Activated CD8-positive, alpha-beta memory T cell treated with anti-CD3 and anti-CD28 coated beads for 36 hours (primary cell): Measurements from ENCODE around the gene BRPF1. TPM values are rescaled to one million over a fixed set of nuclear protein-coding genes. Genes with fewer than 3 reads are reported as not detected.

ENCODE experiments used
- CTCF ChIA-PET: fragments of 350-600 bp; sonication (Branson Sonifier 250); formaldehyde crosslinking; loops from one replicate; lab custom pipeline; 2021; ENCODE audit warnings: antibody characterized with exemption; lab: Charles Lee
- POLR2A ChIA-PET: fragments of 350-600 bp; sonication (Branson Sonifier 250); formaldehyde crosslinking; loops from one replicate; lab custom pipeline; 2021; ENCODE audit warnings: antibody characterized with exemption; lab: Charles Lee
- total RNA-seq, 2 experiments: library from RNA; stranded (reverse); gene quantifications; one replicate each; pipeline ENCODE4 v1.2.3, GENCODE V29; 2021

BRPF1 gene
- total RNA-seq, 2 experiments from 2014 or later: 44.4 to 44.8 TPM

GRCh38 chr3:9700536-9700935 is 31.0 kb upstream of the BRPF1 start:
- ChIA-PET CTCF (interaction anchor here (0.7 to 0.8 kb wide), 2 partner anchors 12 to 741 kb away, joined by 3 read pairs; no protein-coding TSS in a partner anchor), POLR2A (interaction anchor here (0.7 kb wide), 1 partner anchor 30 kb away, joined by 4 read pairs; no protein-coding TSS in a partner anchor)

DNA sequence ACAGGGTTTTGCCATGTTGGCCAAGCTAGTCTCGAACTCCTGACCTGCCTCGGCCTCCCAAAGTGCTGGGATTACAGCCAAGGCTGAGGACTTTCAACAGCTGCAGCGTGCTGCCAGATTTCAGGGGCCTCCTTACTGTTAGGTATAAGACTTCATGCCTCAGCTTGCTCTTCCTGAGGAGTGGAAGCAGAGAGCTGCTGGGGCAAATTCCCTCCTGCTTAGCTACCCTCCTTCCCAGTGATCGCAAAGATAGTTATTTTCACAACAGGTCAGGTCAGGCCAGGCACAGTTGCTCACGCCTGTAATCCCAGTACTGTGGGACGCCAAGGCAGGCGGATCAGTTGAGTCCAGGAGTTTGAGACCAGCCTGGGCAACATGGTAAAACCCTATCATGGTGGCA is 30.5 kb upstream of the BRPF1 start:
- ChIA-PET CTCF (interaction anchor here (0.7 kb wide), 1 partner anchor 741 kb away, joined by 3 read pairs; no protein-coding TSS in a partner anchor), POLR2A (no interaction called here)

- ChIA-PET CTCF (no interaction called here), POLR2A (no interaction called here)
These were observed 29.8 kb upstream of the BRPF1 start for GRCh38 chr3:9701711-9702110.

- CTCF ChIA-PET: no interaction called here
- POLR2A ChIA-PET: interaction anchor here (0.6 kb wide), 2 partner anchors 38 to 187 kb away, joined by 3 to 13 read pairs; partner anchors contain the start of gene JAGN1
These were observed 28.3 kb upstream of the BRPF1 start for GRCh38 chr3:9703240-9703639.

- ChIA-PET POLR2A (no interaction called here), CTCF (no interaction called here)
These were observed 27.7 kb upstream of the BRPF1 start, which contains the start of gene CPNE9 for GRCh38 chr3:9703736-9704346. TSS of gene CPNE9 (plus strand) at chr3:9703833. CDS start at chr3:9703997, 164 bp downstream.

GRCh38 chr3:9704347-9705322 is 26.9 kb upstream of the BRPF1 start:
- ChIA-PET CTCF (no interaction called here), POLR2A (no interaction called here)

- ChIA-PET POLR2A (no interaction called here), CTCF (no interaction called here)
These were observed 21.3 kb upstream of the BRPF1 start for GRCh38 chr3:9710174-9710739.

DNA sequence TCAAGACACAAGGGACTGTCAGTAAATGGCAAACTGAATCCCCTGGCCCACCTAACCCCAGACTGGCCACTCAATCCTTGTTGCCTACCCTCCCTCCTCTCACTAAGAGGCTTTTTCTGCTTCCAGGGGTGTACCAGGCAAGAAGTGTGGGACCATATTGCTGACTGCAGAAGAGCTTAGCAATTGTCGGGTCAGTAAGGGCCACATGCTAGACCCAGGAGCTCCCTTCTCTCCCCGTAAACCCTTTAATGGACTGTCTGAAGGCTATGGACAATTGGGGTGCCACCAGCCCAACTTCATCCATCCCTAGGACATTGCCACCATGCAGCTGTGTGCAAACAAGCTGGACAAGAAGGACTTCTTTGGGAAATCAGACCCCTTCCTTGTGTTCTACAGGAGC is 19.1 kb upstream of the BRPF1 start:
- ChIA-PET CTCF (interaction anchor here (1.1 kb wide), 1 partner anchor 12 kb away, joined by 3 read pairs; no protein-coding TSS in a partner anchor), POLR2A (interaction anchor here (0.5 kb wide), 1 partner anchor 14 kb away, joined by 3 read pairs; no protein-coding TSS in a partner anchor)

GRCh38 chr3:9713142-9713541 is 18.4 kb upstream of the BRPF1 start:
- ChIA-PET CTCF (interaction anchor here (1.1 kb wide), 1 partner anchor 13 kb away, joined by 3 read pairs; no protein-coding TSS in a partner anchor), POLR2A (no interaction called here)

- ChIA-PET CTCF (interaction anchor here (0.6 kb wide), 1 partner anchor 244 kb away, joined by 3 read pairs; no protein-coding TSS in a partner anchor), POLR2A (no interaction called here)
These were observed 16.4 kb upstream of the BRPF1 start for GRCh38 chr3:9715136-9715535.

- CTCF ChIA-PET: interaction anchor here (0.6 kb wide), 2 partner anchors 13 to 208 kb away, joined by 3 read pairs; no protein-coding TSS in a partner anchor
- POLR2A ChIA-PET: interaction anchor here (0.7 to 0.8 kb wide), 2 partner anchors 280 to 535 kb away, joined by 4 to 5 read pairs; no protein-coding TSS in a partner anchor
These were observed 15.6 kb upstream of the BRPF1 start for GRCh38 chr3:9715764-9716437.

DNA sequence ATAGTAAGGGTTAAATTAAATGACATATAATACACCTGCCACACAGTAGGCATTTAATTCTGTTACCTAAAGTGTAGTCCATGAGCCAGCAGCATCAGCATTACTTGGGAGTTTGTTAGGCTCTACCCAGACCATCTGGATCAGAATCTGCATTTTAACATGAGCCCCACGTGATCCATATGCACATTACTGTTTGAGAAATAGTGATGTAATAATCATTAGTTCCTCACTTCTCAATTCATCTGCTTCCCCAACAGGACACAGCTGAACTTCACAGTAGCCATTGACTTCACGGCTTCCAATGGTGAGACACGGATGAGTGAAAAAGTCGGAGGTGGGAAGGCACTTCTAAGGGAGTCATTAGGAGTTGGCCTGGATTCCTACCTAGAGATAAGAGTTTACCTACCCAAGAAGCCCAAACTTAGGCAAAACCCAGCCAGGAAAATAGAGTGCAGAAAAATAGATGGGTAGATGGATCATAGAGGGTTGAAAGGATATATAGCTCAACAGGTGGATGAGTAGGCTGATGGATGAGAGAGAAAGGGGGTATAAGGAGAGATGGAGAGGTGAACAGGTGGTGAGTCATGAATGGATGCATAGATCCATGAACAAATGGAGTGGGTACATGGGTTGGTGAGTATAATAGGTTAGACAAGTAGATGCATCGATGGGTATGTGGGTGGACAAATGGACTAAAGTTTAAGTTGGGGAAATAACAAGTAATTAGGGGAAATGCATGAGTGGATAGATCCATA is 14.6 kb upstream of the BRPF1 start:
- ChIA-PET CTCF (interaction anchor here (1.6 kb wide), 1 partner anchor 10 kb away, joined by 4 read pairs; no protein-coding TSS in a partner anchor), POLR2A (no interaction called here)

GRCh38 chr3:9717563-9717962 is 14.0 kb upstream of the BRPF1 start:
- POLR2A ChIA-PET: no interaction called here
- CTCF ChIA-PET: interaction anchor here (0.6 to 1.6 kb wide), 2 partner anchors 10 to 300 kb away, joined by 3 to 4 read pairs; no protein-coding TSS in a partner anchor

DNA sequence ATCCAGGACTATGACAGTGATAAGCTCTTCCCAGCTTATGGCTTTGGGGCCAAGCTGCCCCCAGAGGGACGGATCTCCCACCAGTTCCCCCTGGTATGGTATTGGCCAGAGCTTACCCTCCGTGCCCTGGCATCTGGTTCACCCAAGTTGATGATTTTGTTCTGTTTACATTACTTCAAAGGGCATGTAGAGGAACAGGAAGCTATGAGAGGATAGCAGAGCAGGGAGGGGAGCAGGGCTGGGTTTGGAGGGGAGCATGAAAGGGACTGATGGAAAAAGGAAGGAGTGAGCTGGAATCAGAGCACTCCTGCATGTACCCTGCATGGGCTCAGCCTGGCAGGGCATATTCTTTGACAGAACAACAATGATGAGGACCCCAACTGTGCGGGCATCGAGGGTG is 13.4 kb upstream of the BRPF1 start:
- ChIA-PET POLR2A (no interaction called here), CTCF (interaction anchor here (0.6 to 1.6 kb wide), 2 partner anchors 9 to 299 kb away, joined by 3 to 4 read pairs; no protein-coding TSS in a partner anchor)

DNA sequence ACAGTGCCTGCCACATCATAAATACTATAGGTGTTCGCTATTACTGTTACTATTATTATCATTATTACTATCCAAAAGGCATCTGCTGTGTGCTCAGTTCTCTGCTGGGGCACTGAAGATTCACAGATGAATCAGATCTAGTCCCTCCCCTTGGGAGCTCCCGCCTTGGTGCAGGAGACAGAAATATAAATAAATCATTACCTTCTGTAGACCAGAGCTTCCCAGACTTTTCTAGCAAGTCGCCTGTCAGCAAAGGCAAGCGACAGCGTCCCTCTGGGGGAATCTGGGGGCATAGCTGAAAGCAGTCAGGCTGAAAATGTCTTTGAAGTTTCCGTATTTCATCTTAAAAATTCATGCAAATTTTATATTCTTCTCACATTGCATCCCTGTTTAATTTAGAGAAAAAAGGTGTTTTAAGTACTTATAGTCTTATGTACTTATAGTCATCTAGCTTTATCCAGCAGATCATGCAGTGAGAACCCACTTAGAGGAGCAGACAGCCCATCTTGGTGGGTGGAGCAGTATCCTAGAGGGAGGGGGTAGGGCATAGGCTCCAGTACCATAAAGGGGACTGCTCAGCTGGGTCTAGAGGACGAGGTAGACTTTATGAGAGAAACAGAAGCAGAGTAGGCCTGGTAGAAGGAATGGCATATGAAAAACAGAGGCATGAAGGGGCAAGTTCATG is 10.4 kb upstream of the BRPF1 start:
- ChIA-PET POLR2A (interaction anchor here (0.6 kb wide), 1 partner anchor 42 kb away, joined by 11 read pairs; no protein-coding TSS in a partner anchor), CTCF (interaction anchor here (0.7 kb wide), 1 partner anchor 15 kb away, joined by 3 read pairs; no protein-coding TSS in a partner anchor)

GRCh38 chr3:9721700-9722060 is 9.9 kb upstream of the BRPF1 start:
- ChIA-PET POLR2A (no interaction called here), CTCF (interaction anchor here (0.7 kb wide), 1 partner anchor 15 kb away, joined by 3 read pairs; no protein-coding TSS in a partner anchor)
